Fibroblast of pulmonary artery (primary cell): ENCODE data around the gene SERINC2.
A peak's percentile ranks its signal among the peaks of the same experiment; 100 is the strongest.

ENCODE experiments used
- DNase-seq: peaks from one replicate; pipeline ENCODE4 v3.0.0-alpha.2; 2010; ENCODE audit warnings: low read depth
- H3K4me3 ChIP-seq: replicated peaks from 2 replicates; pipeline ENCODE4 v1.5.1; 2011; ENCODE audit warnings: low read depth, mild to moderate bottlenecking, control low read depth, low read length, moderate library complexity
- CTCF ChIP-seq: IDR thresholded peaks from 2 replicates; pipeline ENCODE4 v1.5.1; 2011; ENCODE audit warnings: mild to moderate bottlenecking, control low read depth, low read length, inconsistent platforms; ENCODE audit errors: missing control alignments

The SERINC2 gene

GRCh38 chr1:31396633-31397351 lies 16.2 kb upstream of the SERINC2 start:
- peak; percentile 48 for DNase-seq
- TF ChIP-seq CTCF, result peak; percentile 42
- no peak overlapping the region for H3K4me3 ChIP-seq

GRCh38 chr1:31397360-31398095 lies 15.5 kb upstream of the SERINC2 start:
- no peak for DNase-seq
- no peak for TF ChIP-seq CTCF
- no peak overlapping the region for H3K4me3 ChIP-seq

GRCh38 chr1:31398246-31398645 lies 14.8 kb upstream of the SERINC2 start:
- no peak for TF ChIP-seq CTCF
- no peak overlapping the region for H3K4me3 ChIP-seq
- no peak for DNase-seq

GRCh38 chr1:31399976-31400375 lies 13.0 kb upstream of the SERINC2 start:
- TF ChIP-seq CTCF, result no peak
- DNase-seq, result no peak
- no peak overlapping the region for H3K4me3 ChIP-seq

GRCh38 chr1:31400393-31400792 lies 12.6 kb upstream of the SERINC2 start:
- no peak for TF ChIP-seq CTCF
- peak; percentile 29 for DNase-seq
- H3K4me3 ChIP-seq, result no peak overlapping the region

GRCh38 chr1:31401241-31401640 lies 11.8 kb upstream of the SERINC2 start:
- TF ChIP-seq CTCF, result peak; percentile 5
- no peak for DNase-seq

More at GRCh38 chr1:31401241-31401640, 11.8 kb upstream of the SERINC2 start:
- H3K4me3 ChIP-seq, result no peak overlapping the region
